Activated CD4-positive, alpha-beta T cell treated with anti-CD3 and anti-CD28 coated beads, Interleukin-2, amount 10 ng/mL, durations not matched to agents 7 days and 5 days (primary cell): ENCODE data around the gene DOLPP1. TPM values are rescaled to one million over a fixed set of nuclear protein-coding genes. Genes with fewer than 3 reads are reported as not detected.
"Not testable (repeated sequence)": the region's sequence is repeated elsewhere in the genome, so short reads cannot be mapped to it uniquely, and the experiment has no call there.

Experiments
- CTCF ChIA-PET: fragments of 350-600 bp; sonication (Branson Sonifier 250); formaldehyde crosslinking; loops from one replicate; lab custom pipeline; 2021; ENCODE audit warnings: antibody characterized with exemption; lab: Charles Lee
- POLR2A ChIA-PET: fragments of 350-600 bp; sonication (Branson Sonifier 250); formaldehyde crosslinking; loops from one replicate; lab custom pipeline; 2021; ENCODE audit warnings: antibody characterized with exemption; lab: Charles Lee
- DNase-seq: peaks from one replicate; pipeline ENCODE4 v3.0.0-alpha.2; 2020
- H3K27ac Mint-ChIP-seq: one replicate; pipeline ENCODE4 v1.8.0; 2021; ENCODE audit warnings: mild to moderate bottlenecking, moderate library complexity, mixed read lengths
- H3K27me3 Mint-ChIP-seq: one replicate; pipeline ENCODE4 v1.8.0; 2021; ENCODE audit warnings: mixed read lengths
- H3K36me3 Mint-ChIP-seq: one replicate; pipeline ENCODE4 v1.8.0; 2021; ENCODE audit warnings: low read depth, mixed read lengths
- H3K4me1 Mint-ChIP-seq: one replicate; pipeline ENCODE4 v1.8.0; 2021; ENCODE audit warnings: mixed read lengths
- H3K4me3 Mint-ChIP-seq: one replicate; pipeline ENCODE4 v1.8.0; 2021; ENCODE audit warnings: mild to moderate bottlenecking, moderate library complexity, mixed read lengths
- H3K9me3 Mint-ChIP-seq: one replicate; pipeline ENCODE4 v1.8.0; 2021; ENCODE audit warnings: mixed read lengths
- total RNA-seq, 2 experiments: library from RNA; stranded (reverse); gene quantifications; one replicate each; pipeline ENCODE4 v1.2.3, GENCODE V29; 2021

The DOLPP1 gene
- total RNA-seq, 2 experiments from 2014 or later: 19.5 to 19.6 TPM

GRCh38 chr9:129110740-129111527, 30.0 kb downstream of the DOLPP1 start, which contains the start of the genes CRAT and PTPA:
Gene CRAT (minus strand): TSS chr9:129110793. CDS start chr9:129110509, 284 bp downstream.
Gene PTPA (plus strand): TSS chr9:129111415. CDS start chr9:129111601, 186 bp downstream.
- Mint-ChIP-seq H3K9me3 (no peaks in the 10 kb centered on the region), H3K27ac (peak within 1 kb of the TSS; percentile 97), H3K36me3 (peaks cover 2% of the 10 kb centered on the region), H3K4me3 (peak within 1 kb of the TSS; percentile 97), H3K27me3 (no peaks in the 10 kb centered on the region), H3K4me1 (peaks cover 41% of the 10 kb centered on the region)
- peak; percentile 97 for DNase-seq
- CTCF ChIA-PET: interaction anchor here (0.6 kb wide), 1 partner anchor 18 kb away, joined by 3 read pairs; no protein-coding TSS in a partner anchor
- POLR2A ChIA-PET: no interaction called here

- ChIA-PET POLR2A (no interaction called here), CTCF (interaction anchor here (0.6 to 2.6 kb wide), 6 partner anchors 11 to 20 kb away, joined by 3 to 13 read pairs (median 4); no protein-coding TSS in a partner anchor)
- Mint-ChIP-seq H3K4me1 (peaks cover 41% of the 10 kb centered on the region), H3K9me3 (no peaks in the 10 kb centered on the region), H3K36me3 (peaks cover 2% of the 10 kb centered on the region), H3K4me3 (peak overlapping the region; percentile 97), H3K27ac (peak overlapping the region; percentile 97), H3K27me3 (no peaks in the 10 kb centered on the region)
- peak; percentile 38 for DNase-seq
Measured at GRCh38 chr9:129111528-129112151, 30.7 kb downstream of the DOLPP1 start.

GRCh38 chr9:129112526-129112925, 31.6 kb downstream of the DOLPP1 start:
- Mint-ChIP-seq H3K4me3 (peak overlapping the region; percentile 97), H3K27ac (peak overlapping the region; percentile 97), H3K4me1 (peaks cover 41% of the 10 kb centered on the region)
- DNase-seq, H3K9me3 Mint-ChIP-seq, H3K36me3 Mint-ChIP-seq, H3K27me3 Mint-ChIP-seq, POLR2A ChIA-PET: not testable (repeated sequence)
- CTCF ChIA-PET: interaction anchor here (1.0 to 2.6 kb wide), 5 partner anchors 13 to 27 kb away, joined by 4 to 13 read pairs (median 7); no protein-coding TSS in a partner anchor

GRCh38 chr9:129113645-129114304, 32.9 kb downstream of the DOLPP1 start:
- CTCF ChIA-PET: interaction anchor here (1.4 to 2.6 kb wide), 4 partner anchors 11 to 26 kb away, joined by 3 to 13 read pairs (median 7); no protein-coding TSS in a partner anchor
- POLR2A ChIA-PET: interaction anchor here (0.9 kb wide), 1 partner anchor 27 kb away, joined by 3 read pairs; no protein-coding TSS in a partner anchor
- no peaks in the 10 kb centered on the region for H3K27me3 Mint-ChIP-seq
- peaks cover 37% of the 10 kb centered on the region for H3K4me1 Mint-ChIP-seq
- DNase-seq: no peak
- no peak overlapping the region for H3K27ac Mint-ChIP-seq
- peaks cover 3% of the 10 kb centered on the region for H3K36me3 Mint-ChIP-seq
- no peaks in the 10 kb centered on the region for H3K9me3 Mint-ChIP-seq
- H3K4me3 Mint-ChIP-seq: no peak overlapping the region

- ChIA-PET CTCF (interaction anchor here (1.5 to 1.6 kb wide), 2 partner anchors 13 kb away, joined by 4 to 7 read pairs; no protein-coding TSS in a partner anchor), POLR2A (interaction anchor here (0.6 kb wide), 1 partner anchor 89 kb away, joined by 4 read pairs; no protein-coding TSS in a partner anchor)
- Mint-ChIP-seq H3K4me3 (no peak overlapping the region), H3K27ac (no peak overlapping the region), H3K9me3 (no peaks in the 10 kb centered on the region), H3K4me1 (peaks cover 17% of the 10 kb centered on the region), H3K27me3 (no peaks in the 10 kb centered on the region), H3K36me3 (peaks cover 14% of the 10 kb centered on the region)
- DNase-seq: no peak
Measured at GRCh38 chr9:129118799-129119198, 37.9 kb downstream of the DOLPP1 start.

- H3K4me1 Mint-ChIP-seq: peaks cover 3% of the 10 kb centered on the region
- H3K9me3 Mint-ChIP-seq: no peaks in the 10 kb centered on the region
- no peak for DNase-seq
- ChIA-PET CTCF (interaction anchor here (0.6 to 3.4 kb wide), 5 partner anchors 10 to 505 kb away, joined by 3 to 21 read pairs (median 3); partner anchors contain the start of gene NTMT1), POLR2A (no interaction called here)
- H3K36me3 Mint-ChIP-seq: peaks cover 12% of the 10 kb centered on the region
- no peaks in the 10 kb centered on the region for H3K27me3 Mint-ChIP-seq
- H3K4me3 Mint-ChIP-seq: no peak overlapping the region
- no peak overlapping the region for H3K27ac Mint-ChIP-seq
Measured at GRCh38 chr9:129121483-129121882, 40.6 kb downstream of the DOLPP1 start.

- ChIA-PET CTCF (interaction anchor here (1.2 to 3.4 kb wide), 5 partner anchors 9 to 503 kb away, joined by 3 to 21 read pairs (median 4); partner anchors contain the start of gene NTMT1), POLR2A (no interaction called here)
- peaks cover 12% of the 10 kb centered on the region for H3K36me3 Mint-ChIP-seq
- no peaks in the 10 kb centered on the region for H3K27me3 Mint-ChIP-seq
- H3K4me1 Mint-ChIP-seq: peaks cover 3% of the 10 kb centered on the region
- H3K4me3 Mint-ChIP-seq: no peak overlapping the region
- no peak overlapping the region for H3K27ac Mint-ChIP-seq
- no peak for DNase-seq
- no peaks in the 10 kb centered on the region for H3K9me3 Mint-ChIP-seq
Measured at GRCh38 chr9:129122133-129122532, 41.2 kb downstream of the DOLPP1 start.

- H3K36me3 Mint-ChIP-seq: peaks cover 17% of the 10 kb centered on the region
- H3K4me1 Mint-ChIP-seq, H3K4me3 Mint-ChIP-seq, H3K27me3 Mint-ChIP-seq, DNase-seq, POLR2A ChIA-PET, H3K9me3 Mint-ChIP-seq, H3K27ac Mint-ChIP-seq: not testable (repeated sequence)
- CTCF ChIA-PET: interaction anchor here (1.2 to 3.4 kb wide), 5 partner anchors 9 to 502 kb away, joined by 3 to 21 read pairs (median 4); partner anchors contain the start of gene NTMT1
Measured at GRCh38 chr9:129122976-129123375, 42.1 kb downstream of the DOLPP1 start.

- ChIA-PET CTCF (interaction anchor here (1.0 to 3.5 kb wide), 6 partner anchors 12 to 518 kb away, joined by 3 to 18 read pairs (median 4); partner anchors contain the start of gene ASB6), POLR2A (no interaction called here)
- Mint-ChIP-seq H3K9me3 (no peaks in the 10 kb centered on the region), H3K4me1 (peaks cover 1% of the 10 kb centered on the region), H3K27ac (peak overlapping the region; percentile 19), H3K36me3 (peaks cover 18% of the 10 kb centered on the region), H3K27me3 (no peaks in the 10 kb centered on the region), H3K4me3 (no peak overlapping the region)
- no peak for DNase-seq
Measured at GRCh38 chr9:129124506-129125069, 43.7 kb downstream of the DOLPP1 start.

GRCh38 chr9:129125478-129125877, 44.6 kb downstream of the DOLPP1 start:
- Mint-ChIP-seq H3K36me3 (peaks cover 18% of the 10 kb centered on the region), H3K27me3 (no peaks in the 10 kb centered on the region), H3K27ac (no peak overlapping the region), H3K9me3 (no peaks in the 10 kb centered on the region), H3K4me3 (no peak overlapping the region), H3K4me1 (no peaks in the 10 kb centered on the region)
- no peak for DNase-seq
- ChIA-PET POLR2A (no interaction called here), CTCF (interaction anchor here (0.5 to 3.5 kb wide), 9 partner anchors 10 to 643 kb away, joined by 3 to 18 read pairs (median 3); partner anchors contain the start of gene ASB6)

- DNase-seq: no peak
- peaks cover 6% of the 10 kb centered on the region for H3K4me1 Mint-ChIP-seq
- POLR2A ChIA-PET: interaction anchor here (0.5 kb wide), 1 partner anchor 498 kb away, joined by 4 read pairs; no protein-coding TSS in a partner anchor
- no peak overlapping the region for H3K4me3 Mint-ChIP-seq
- CTCF ChIA-PET: interaction anchor here (0.5 to 3.5 kb wide), 5 partner anchors 11 to 409 kb away, joined by 3 to 18 read pairs (median 3); no protein-coding TSS in a partner anchor
- no peaks in the 10 kb centered on the region for H3K27me3 Mint-ChIP-seq
- H3K27ac Mint-ChIP-seq: no peak overlapping the region
- H3K36me3 Mint-ChIP-seq: peaks cover 24% of the 10 kb centered on the region
- no peaks in the 10 kb centered on the region for H3K9me3 Mint-ChIP-seq
Measured at GRCh38 chr9:129126749-129127618, 46.1 kb downstream of the DOLPP1 start.
